ENCODE data around the gene PSORS1C1.
"Not testable (repeated sequence)": the region's sequence is repeated elsewhere in the genome, so short reads cannot be mapped to it uniquely, and the experiment has no call there.

The PSORS1C1 gene

GRCh38 chr6:31158863-31159855 lies 44.6 kb downstream of the PSORS1C1 start:
- no peak for DNase-seq

GRCh38 chr6:31161216-31162126 lies 46.9 kb downstream of the PSORS1C1 start:
- DNase-seq = no peak

- DNase-seq = no peak
Measured at GRCh38 chr6:31162463-31163165, 48.0 kb downstream of the PSORS1C1 start.

- DNase-seq = no peak
Measured at GRCh38 chr6:31163922-31164321, 49.3 kb downstream of the PSORS1C1 start.

- DNase-seq = not testable (repeated sequence)
Measured at GRCh38 chr6:31164475-31165063, 50.0 kb downstream of the PSORS1C1 start.

GRCh38 chr6:31165064-31165832 lies 50.6 kb downstream of the PSORS1C1 start:
- DNase-seq = not testable (repeated sequence)

- no peak for DNase-seq
Measured at GRCh38 chr6:31165986-31166385, 51.4 kb downstream of the PSORS1C1 start.

- DNase-seq = no peak
Measured at GRCh38 chr6:31168606-31169005, 54.0 kb downstream of the PSORS1C1 start.

GRCh38 chr6:31169123-31169857 lies 54.7 kb downstream of the PSORS1C1 start:
- DNase-seq = no peak

GRCh38 chr6:31169858-31170599 lies 55.4 kb downstream of the PSORS1C1 start:
- DNase-seq = not testable (repeated sequence)

- DNase-seq = no peak
Measured at GRCh38 chr6:31170600-31170881, 55.9 kb downstream of the PSORS1C1 start, which contains the start of gene POU5F1. Gene POU5F1, minus strand, starts transcription at chr6:31170682. Its CDS starts 62 bp downstream, at chr6:31170620.

GRCh38 chr6:31170987-31171671 lies 56.5 kb downstream of the PSORS1C1 start:
- no peak for DNase-seq

- DNase-seq = no peak
Measured at GRCh38 chr6:31171931-31172905, 57.6 kb downstream of the PSORS1C1 start.

GRCh38 chr6:31172973-31173384 lies 58.4 kb downstream of the PSORS1C1 start:
- no peak for DNase-seq

- no peak for DNase-seq
Measured at GRCh38 chr6:31173406-31173805, 58.8 kb downstream of the PSORS1C1 start.

- DNase-seq = no peak
Measured at GRCh38 chr6:31174378-31174777, 59.8 kb downstream of the PSORS1C1 start.

GRCh38 chr6:31175971-31176370 lies 61.4 kb downstream of the PSORS1C1 start:
- peak; percentile 85 for DNase-seq

All from fibroblast of skin of scalp (primary cell).